ENCODE results near the gene MYLK. TPM values are rescaled to one million over a fixed set of nuclear protein-coding genes. Genes with fewer than 3 reads are reported as not detected.
"Not testable (repeated sequence)": the region's sequence is repeated elsewhere in the genome, so short reads cannot be mapped to it uniquely, and the experiment has no call there.

The MYLK gene, protein sequence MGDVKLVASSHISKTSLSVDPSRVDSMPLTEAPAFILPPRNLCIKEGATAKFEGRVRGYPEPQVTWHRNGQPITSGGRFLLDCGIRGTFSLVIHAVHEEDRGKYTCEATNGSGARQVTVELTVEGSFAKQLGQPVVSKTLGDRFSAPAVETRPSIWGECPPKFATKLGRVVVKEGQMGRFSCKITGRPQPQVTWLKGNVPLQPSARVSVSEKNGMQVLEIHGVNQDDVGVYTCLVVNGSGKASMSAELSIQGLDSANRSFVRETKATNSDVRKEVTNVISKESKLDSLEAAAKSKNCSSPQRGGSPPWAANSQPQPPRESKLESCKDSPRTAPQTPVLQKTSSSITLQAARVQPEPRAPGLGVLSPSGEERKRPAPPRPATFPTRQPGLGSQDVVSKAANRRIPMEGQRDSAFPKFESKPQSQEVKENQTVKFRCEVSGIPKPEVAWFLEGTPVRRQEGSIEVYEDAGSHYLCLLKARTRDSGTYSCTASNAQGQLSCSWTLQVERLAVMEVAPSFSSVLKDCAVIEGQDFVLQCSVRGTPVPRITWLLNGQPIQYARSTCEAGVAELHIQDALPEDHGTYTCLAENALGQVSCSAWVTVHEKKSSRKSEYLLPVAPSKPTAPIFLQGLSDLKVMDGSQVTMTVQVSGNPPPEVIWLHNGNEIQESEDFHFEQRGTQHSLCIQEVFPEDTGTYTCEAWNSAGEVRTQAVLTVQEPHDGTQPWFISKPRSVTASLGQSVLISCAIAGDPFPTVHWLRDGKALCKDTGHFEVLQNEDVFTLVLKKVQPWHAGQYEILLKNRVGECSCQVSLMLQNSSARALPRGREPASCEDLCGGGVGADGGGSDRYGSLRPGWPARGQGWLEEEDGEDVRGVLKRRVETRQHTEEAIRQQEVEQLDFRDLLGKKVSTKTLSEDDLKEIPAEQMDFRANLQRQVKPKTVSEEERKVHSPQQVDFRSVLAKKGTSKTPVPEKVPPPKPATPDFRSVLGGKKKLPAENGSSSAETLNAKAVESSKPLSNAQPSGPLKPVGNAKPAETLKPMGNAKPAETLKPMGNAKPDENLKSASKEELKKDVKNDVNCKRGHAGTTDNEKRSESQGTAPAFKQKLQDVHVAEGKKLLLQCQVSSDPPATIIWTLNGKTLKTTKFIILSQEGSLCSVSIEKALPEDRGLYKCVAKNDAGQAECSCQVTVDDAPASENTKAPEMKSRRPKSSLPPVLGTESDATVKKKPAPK (N-terminal part only)
- polyA plus RNA-seq (2014; cell fraction: cytosol; rRNA removed) = 1.9 and 4.0 TPM in 2 replicates
- polyA plus RNA-seq (2014; cell fraction: nucleus; rRNA removed) = 1.1 and 5.5 TPM in 2 replicates

DNA sequence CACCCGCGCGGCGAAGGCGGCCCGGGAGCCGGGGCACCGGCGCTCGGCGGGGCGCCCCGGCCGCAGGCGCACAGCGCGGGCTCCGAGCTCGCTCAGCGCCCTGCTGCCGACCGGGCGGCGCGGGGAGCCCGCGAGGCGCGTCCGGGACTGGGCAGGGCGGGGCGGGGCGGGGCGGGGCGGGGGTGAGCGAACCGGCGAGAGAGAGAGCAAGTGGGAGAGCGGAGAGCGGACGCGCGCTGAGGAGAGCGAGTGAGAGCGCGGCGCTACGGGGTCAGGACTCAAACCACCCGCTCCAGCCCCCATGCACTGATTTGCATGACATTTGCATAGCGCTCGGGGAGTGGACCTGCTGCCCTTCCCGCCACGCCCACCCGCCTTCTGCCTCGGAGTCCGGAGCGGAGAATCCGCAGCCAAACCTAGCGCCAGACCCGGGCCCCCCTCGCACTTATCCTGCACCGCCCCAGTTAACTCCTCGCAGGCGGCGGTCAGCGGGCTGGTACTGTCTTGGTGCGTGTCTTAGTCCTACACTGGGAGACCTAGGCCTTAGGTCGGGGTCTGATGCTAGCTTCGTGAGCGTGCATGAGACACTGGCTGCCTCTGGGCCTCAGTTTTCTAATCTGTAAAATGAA is at the start of gene MYLK:
MYLK (minus strand) TSS at position 130 of the 629 bp plus-strand sequence. CDS start 90,491 bp downstream, outside the sequence.
- peak; percentile 93 for DNase-seq (ENCODE audit: low spot score)

DNA sequence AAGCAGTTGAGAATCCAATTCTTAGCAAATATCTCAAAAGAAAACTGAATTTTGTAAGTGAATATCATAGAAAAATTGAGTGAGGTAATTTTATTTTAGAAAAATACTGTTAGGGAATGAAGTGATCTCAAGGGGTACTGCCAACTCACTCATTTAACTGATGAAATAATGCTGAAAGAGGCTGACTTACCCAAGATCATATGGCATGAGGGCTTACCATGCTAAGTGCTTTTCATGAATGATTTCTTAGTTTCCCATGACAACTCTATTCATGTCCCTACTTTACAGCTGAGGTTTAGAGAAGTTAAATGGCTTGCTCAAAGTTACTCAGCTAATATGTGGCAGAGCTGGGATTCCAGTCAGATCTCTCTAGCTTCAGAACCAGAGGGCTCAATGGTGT is 46.3 kb upstream of the MYLK start:
- no peak for DNase-seq (ENCODE audit: low spot score)

DNA sequence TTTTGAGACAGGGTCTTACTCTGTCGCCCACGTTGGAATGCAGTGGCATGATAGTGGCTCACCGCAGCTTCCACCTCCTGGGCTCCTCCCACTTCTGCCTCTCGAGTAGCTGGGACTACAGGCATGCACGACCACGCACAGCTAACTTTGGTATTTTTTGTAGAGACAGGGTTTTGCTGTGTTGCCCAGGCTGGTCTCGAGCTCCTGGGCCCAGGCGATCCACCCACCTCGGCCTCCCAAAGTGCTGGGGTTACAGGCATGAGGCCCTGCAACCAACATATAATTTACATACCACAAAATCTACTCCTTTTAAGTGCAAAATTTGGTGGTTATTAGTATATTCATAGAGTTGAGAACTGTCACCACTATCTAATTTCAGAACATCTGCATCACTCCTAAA is 45.2 kb upstream of the MYLK start:
- DNase-seq (ENCODE audit: low spot score) = no peak

DNA sequence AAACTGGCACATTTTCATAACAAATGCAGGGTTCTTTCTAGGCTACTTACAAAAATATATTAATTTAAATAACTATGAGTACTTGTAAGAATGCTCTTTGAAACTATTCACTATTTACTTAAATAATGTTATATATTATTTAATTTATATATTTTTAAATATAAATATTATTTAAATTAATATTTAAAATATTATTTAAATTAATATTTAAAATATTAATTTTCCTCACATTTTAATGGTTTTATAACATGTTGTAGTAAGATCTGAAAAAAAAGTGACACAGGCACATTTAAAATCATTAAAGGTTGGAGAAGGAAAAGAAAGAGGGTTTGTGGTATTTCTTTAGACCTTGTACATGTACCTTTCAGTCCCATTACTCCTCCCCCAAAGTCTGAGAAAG is 42.3 kb upstream of the MYLK start:
- DNase-seq (ENCODE audit: low spot score) = no peak

DNA sequence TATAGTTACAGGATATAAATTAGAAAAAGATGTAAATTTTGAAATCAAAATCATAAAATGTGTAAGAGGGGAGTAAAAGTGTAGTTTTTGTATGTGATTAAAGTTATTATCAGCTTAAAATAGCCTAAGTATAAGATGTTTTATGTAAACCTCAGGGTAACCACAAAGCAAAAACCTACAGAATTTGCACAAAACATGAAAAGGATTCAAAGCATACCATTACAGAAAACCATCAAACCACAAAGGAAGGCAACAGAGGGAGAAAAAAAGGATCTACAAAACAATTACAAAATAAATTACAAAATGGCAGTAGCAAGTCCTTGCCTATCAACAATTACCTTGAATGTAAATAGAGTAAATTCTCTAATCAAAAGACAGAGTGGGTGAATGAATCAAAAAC is 36.7 kb upstream of the MYLK start:
- no peak for DNase-seq (ENCODE audit: low spot score)

DNA sequence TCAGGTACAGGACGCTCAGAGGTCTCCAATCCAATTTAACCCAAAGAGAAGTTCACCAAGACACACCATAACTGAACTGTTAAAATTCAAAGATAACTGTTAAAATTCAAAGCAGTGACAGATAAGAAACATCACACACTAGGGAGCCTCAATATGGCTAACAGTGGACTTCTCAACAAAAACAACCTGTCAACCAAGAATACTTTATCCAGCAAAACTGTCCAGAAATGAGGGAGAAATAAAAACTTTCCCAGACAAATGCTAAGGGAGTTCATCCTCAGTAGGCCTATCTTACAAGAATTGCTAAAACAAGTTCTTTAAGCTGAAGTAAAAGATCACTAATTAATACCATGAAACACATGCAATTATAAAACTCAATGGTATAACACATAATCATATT is 36.3 kb upstream of the MYLK start:
- no peak for DNase-seq (ENCODE audit: low spot score)

DNA sequence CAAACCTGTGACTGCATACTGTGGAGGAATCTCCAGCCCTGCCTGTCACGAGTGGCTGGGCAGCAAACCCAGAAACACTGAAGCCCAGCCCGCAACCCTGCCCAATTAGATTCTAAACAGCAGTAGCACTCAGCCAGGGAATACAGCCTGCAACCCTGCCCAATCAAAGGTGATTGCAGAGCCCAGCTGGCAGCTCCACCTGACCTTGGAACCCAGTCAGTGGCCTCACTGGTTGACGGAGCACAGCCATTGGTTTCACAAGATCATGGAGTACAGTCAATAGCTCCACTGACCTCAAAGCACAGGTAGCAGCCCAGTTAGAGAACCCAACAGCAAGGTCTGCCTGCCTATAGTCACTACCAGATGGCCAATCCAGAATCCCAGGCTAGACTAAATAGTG is 35.2 kb upstream of the MYLK start:
- DNase-seq (ENCODE audit: low spot score) = no peak

DNA sequence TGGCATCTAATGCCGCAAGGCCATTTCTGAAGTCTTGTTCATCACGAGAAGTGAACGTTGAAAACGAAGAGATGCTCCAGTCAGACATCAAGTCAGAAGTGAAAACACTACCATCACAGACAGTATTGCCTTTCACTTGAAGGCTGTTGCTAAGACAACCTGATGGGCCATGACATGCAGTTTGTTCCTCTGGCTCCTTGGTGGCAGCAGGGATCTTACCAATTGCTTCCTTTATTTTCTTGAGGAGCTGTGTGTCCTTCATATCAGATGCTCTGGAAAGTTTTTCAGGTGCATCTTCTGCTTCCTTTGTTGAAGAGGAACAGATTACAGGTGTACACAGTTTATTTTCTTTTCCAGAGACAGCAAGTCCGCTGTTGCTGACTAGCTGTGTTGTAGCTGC is 30.7 kb upstream of the MYLK start:
- DNase-seq (ENCODE audit: low spot score) = no peak

DNA sequence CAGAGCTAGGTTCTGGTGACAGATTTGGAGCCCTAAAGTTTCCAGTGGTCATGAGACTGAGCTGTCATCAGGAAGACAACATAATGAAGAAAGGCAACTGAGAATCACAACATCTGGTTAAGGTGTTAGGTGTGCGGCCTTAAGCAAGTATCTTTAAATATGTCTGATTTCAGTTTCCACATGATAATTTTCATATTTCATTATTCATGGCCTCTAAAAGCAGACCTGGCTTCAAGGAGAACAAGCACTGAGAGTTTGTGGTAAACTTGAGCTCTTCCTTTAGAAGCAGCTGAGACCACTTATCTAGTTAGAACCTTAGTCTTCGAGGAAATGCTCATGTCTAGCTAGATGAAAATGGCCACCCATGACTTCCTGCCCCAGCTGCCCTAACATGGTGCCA is 25.7 kb upstream of the MYLK start:
- no peak for DNase-seq (ENCODE audit: low spot score)

DNA sequence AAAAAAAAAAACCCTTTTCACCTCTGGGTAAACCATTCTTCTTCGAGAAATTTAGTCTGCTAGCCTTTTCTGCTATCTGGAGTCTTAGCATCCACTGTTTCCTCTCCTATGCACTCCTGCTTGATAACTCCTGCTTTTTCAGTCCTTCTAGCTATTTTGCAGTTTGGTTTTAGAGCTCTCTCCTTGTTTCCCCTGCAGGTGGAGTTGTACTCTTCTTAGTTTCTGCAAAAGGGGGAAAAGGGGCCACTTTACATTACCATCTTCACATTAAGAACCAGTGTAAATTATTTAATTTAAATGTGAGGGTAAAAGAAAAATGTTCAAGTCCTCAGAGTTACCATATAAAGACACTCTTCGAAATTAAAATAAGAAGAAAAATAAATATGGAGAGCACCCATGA is 23.6 kb upstream of the MYLK start:
- DNase-seq (ENCODE audit: low spot score) = no peak

DNA sequence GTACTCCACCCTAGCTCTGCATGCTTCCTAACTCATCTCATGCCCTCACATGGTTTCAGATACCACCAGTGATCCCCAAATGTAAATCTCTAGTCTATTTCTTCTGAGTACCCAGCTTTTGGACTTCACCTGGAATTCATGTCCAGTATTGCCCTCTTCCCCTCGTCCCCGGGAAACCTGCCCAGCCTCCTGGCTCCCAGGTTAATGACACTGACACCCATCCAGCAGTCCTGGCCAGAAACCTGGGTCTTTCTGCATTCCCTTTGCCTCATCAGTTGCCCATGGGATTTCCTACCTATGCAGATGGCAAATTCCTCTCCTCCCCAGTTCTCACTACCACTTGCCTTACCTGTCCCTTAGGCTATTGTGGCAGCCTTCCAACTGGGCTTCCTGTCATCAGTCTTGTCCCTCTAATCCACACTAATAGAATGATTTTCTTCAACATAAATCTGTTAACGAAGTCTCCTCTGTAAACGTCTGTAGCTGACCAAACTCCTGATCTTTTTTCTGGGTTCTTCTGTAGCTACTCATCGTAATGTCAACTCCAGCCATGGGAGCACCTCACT is 15.3 kb upstream of the MYLK start:
- DNase-seq (ENCODE audit: low spot score) = no peak

DNA sequence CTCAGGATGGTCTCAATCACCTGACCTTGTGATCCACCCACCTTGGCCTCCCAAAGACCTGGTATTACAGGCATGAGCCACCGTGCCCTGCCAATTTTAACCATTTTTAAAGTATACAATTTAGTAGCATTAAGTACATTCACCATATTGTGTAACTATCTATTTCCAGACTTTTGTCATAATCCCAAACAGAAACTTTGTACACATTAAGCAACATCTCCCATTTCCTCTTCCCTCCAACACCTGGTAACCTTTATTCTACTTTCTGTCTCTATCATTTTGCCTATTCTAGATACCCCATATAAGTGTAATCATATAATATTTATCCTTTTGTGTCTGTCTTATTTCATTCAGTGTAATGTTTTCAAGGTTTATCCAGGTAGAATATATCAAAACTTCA is 8.9 kb upstream of the MYLK start:
- no peak for DNase-seq (ENCODE audit: low spot score)

DNA sequence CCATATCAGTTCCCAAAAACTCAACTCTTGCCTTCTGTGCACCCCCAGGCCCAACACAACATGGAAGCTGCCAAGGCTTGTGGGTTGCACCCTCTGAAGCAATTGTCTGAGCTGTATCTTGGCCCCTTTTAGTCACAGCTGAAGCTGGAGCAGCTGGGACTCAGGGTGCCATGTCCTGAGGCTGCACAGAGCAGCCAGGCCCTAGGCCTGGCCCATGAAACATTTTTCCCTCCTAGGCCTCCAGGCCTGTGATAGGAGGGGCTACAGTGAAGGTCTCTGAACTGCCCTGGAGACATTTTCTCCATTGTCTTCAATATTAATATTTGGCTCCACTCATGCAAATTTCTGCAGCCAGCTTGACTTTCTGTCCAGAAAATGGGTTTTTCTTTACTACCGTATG is 8.1 kb upstream of the MYLK start:
- no peak for DNase-seq (ENCODE audit: low spot score)

DNA sequence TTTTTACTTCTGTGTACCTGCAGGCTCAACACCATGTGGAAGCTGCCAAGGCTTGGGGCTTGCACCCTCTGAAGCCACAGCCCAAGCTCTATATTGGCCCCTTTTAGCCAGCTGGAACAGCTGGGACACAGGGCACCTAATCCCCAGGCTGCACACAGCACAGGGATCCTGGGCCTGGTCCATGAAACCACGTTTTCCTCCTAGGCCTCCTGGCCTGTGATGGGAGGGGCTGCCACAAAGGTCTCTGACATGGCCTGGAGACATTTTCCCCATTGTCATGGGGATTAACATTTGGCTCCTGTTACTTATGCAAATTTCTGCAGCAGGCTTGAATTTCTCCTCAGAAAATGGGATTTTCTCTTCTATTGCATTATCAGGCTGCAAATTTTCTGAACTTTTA is 6.9 kb upstream of the MYLK start:
- DNase-seq (ENCODE audit: low spot score) = not testable (repeated sequence)

DNA sequence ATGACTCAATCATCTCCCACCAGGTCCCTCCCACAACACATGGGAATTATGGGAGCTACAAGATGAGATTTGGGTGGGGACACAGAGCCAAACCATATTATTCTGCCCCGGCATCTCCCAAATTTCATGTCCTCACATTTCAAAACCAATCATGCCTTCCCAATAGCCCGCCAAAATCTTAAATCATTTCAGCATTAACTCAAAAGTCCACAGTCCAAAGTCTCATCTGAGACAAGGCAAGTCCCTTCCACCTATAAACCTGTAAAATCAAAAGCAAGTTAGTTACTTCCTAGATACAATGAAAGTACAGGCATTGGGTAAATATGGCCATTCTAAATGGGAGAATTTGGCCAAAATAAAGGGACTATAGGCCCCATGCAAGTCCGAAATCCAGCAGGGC is 6.0 kb upstream of the MYLK start:
- DNase-seq (ENCODE audit: low spot score) = not testable (repeated sequence)

DNA sequence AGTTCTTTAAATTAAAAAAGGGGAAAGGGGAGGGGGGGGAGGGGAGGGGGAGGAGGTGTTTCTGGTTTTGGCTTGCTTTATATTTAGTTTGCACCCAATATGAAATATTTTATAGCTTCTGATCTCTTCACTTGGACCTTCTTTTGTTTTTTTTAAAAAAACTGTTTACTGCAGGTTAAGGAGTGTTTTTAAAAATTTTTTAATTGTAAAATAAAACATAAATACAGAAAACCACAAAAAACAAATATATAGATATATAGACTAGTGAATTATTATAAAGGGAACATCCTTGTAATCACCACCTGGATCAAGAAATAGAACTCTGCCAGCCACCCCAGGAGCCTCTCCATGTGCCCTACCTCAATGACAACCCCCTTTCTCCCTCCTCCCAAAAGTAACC is 861 bp upstream of the MYLK start:
- no peak for DNase-seq (ENCODE audit: low spot score)

DNA sequence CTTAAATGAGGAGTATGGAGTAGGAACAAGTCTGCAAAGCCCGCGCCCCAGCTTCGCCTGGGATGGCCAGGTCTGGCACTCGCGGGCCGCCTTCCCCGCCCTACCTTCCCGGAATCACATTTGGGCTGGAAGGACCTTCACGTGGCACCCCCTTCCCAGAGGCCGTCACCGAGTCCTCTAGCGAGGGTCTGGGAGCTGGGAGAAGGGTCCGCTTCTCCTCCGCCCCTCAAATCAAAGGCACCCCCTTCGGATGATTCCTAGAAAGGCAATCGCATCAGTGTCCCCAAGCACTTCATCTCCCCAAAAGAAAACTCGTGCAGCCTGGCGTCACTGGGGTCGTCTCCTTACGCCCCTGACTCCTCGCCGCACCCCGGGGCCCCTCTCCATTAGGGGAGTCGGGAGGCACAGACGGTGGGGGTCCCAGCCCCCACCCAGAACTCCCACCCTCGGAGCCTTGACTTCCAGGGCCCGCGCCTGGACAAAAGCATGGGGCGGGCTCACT is 380 bp downstream of the MYLK start:
- no peak for DNase-seq (ENCODE audit: low spot score)

DNA sequence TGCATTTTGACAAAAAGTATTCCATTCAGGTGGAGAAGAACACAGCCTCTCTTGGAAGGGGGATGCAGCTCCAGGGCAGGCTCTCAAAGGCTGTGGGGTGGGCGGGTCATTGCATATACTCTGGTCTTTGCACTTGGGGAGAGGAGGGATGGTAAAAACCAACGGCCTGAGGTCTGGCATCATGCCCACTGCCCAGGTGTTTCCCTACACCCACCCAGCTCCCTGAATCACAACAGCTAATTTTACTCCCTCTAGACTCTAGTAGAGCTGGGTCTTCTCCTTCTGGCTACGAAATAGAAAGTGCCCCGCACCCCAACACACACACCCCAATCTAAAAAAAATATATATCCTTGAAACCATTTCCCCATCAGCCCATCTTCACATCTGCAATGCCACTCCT is 1.0 kb downstream of the MYLK start:
- no peak for DNase-seq (ENCODE audit: low spot score)

DNA sequence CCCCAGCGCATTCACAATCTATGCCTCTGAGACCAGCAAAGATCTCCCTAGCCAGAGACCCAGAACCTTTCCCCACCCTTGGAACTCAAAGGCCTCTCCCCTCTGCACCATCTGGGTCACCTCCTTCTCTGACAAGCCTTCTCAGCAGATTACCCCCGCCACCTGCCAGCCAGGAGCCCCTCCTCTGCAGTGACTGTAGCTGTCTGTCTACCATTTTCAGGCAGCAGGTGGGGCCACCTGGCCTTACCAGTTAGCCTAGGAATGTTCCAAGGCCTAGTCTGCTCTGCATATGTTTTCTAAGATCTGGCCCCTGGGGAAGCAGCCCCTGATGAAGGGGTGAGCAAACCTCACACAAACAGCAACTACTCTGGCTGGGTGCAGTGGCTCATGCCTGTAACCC is 2.4 kb downstream of the MYLK start:
- no peak for DNase-seq (ENCODE audit: low spot score)

DNA sequence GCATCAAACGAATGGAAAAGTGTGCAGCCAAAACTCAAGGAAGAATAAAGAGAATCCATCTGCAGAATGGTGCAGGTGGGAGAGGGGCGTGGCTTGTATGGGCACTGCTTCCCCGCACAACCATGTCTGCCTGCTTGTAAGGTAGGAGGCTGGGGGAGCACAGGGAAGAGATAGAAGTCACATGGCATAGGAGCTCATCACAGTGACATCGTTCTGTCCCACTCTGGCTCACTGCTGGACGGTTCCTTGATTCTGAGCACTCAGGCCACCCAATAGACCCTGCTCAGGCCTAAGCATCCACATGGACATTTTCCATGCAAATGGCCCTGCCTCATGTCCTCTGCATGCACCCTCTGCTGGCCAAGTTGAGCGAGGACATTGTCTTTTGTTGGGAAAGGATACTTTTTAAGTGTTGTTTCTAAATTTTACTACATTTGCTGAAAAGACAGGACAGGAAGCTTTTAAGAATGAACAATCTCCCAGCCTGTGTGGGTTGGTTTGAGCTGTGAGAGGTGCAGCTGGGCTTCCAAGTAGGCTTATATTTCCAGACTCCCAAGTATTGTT is 3.1 kb downstream of the MYLK start:
- DNase-seq (ENCODE audit: low spot score) = peak; percentile 38

DNA sequence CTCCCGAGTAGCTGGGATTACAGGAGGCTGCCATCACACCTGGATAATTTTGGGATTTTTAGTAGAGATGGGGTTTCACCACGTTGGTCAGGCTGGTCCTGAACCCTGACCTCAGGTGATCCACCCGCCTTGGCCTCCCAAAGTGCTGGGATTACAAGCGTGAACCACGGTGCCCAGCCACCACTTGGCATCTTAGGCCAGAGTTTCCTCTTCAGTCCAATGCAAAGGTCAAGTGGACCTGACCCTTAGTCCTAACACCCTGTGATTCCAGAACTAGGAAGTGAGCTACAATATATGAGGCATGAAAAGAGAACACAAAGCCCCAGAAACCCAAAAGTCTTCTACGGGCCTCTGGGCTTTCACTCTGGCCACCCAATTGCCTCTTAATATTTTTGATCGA is 5.3 kb downstream of the MYLK start:
- DNase-seq (ENCODE audit: low spot score) = no peak
